Keratinocyte (primary cell): Measurements from ENCODE around the gene DUSP28. TPM values are rescaled to one million over a fixed set of nuclear protein-coding genes. Genes with fewer than 3 reads are reported as not detected.

Experiments used
- DNase-seq: peaks from one replicate; pipeline ENCODE4 v3.0.0-alpha.2; 2011; ENCODE audit warnings: low read depth, missing footprints, low spot score
- FAIRE-seq: peaks from 2 replicates; lab custom pipeline; 2011; peaks lifted over from hg19 to GRCh38; lab: Jason Lieb, UNC
- H2AFZ ChIP-seq: 2 replicates; pipeline ENCODE4 v1.6.0; 2012; ENCODE audit warnings: low read length, control low read depth, inconsistent platforms; ENCODE audit not compliant: control insufficient read depth
- H3K27ac ChIP-seq: 2 replicates; pipeline ENCODE4 v1.5.1; 2011; ENCODE audit warnings: low read length; ENCODE audit not compliant: control insufficient read depth, insufficient read depth
- H3K27me3 ChIP-seq: 3 replicates; pipeline ENCODE4 v1.6.0; 2011; ENCODE audit warnings: low read length; ENCODE audit not compliant: control insufficient read depth, insufficient read depth; ENCODE audit errors: extremely low read depth
- H3K36me3 ChIP-seq, 2 experiments: 2 replicates in 1 of 2; 3 replicates in 1 of 2; pipeline ENCODE4 v1.5.1; 2011; ENCODE audit warnings: low read length in 2 of 2, mild to moderate bottlenecking in 1 of 2; ENCODE audit not compliant: control insufficient read depth in 2 of 2, insufficient read depth in 2 of 2; ENCODE audit errors: extremely low read depth in 1 of 2
- H3K4me1 ChIP-seq: 3 replicates; pipeline ENCODE4 v1.5.1; 2011; ENCODE audit warnings: low read length; ENCODE audit not compliant: control insufficient read depth, insufficient read depth; ENCODE audit errors: extremely low read depth
- H3K4me2 ChIP-seq: 3 replicates; pipeline ENCODE4 v1.6.0; 2011; ENCODE audit warnings: low read depth, low read length; ENCODE audit not compliant: control insufficient read depth, insufficient read depth; ENCODE audit errors: extremely low read depth
- H3K4me3 ChIP-seq, 3 experiments: fragments of 200-600 bp in 1 of 3; sonication (generic) in 1 of 3; 2 replicates in 2 of 3; 3 replicates in 1 of 3; pipeline ENCODE4 v1.5.1; 2011 to 2016; ENCODE audit warnings: low read length in 3 of 3, mild to moderate bottlenecking in 3 of 3, control low read depth in 2 of 3, inconsistent platforms in 1 of 3, low read depth in 1 of 3, mixed read lengths in 1 of 3, mixed run types in 1 of 3, moderate library complexity in 1 of 3; ENCODE audit not compliant: control insufficient read depth in 2 of 3, insufficient read depth in 2 of 3; ENCODE audit errors: extremely low read depth in 1 of 3
- H3K79me2 ChIP-seq: 2 replicates; pipeline ENCODE4 v1.6.0; 2012; ENCODE audit warnings: low read length; ENCODE audit not compliant: control insufficient read depth, insufficient read depth
- H3K9ac ChIP-seq: 3 replicates; pipeline ENCODE4 v1.6.0; 2011; ENCODE audit warnings: low read length; ENCODE audit not compliant: control insufficient read depth, insufficient read depth; ENCODE audit errors: extremely low read depth
- H3K9me1 ChIP-seq: 3 replicates; pipeline ENCODE4 v1.6.0; 2011; ENCODE audit warnings: low read length; ENCODE audit not compliant: control insufficient read depth, insufficient read depth; ENCODE audit errors: extremely low read depth
- H3K9me3 ChIP-seq: 2 replicates; pipeline ENCODE4 v1.5.1; 2012; ENCODE audit warnings: low read depth, low read length; ENCODE audit not compliant: control insufficient read depth
- H4K20me1 ChIP-seq: 3 replicates; pipeline ENCODE4 v1.6.0; 2011; ENCODE audit warnings: low read length; ENCODE audit not compliant: control insufficient read depth, insufficient read depth; ENCODE audit errors: extremely low read depth
- CTCF ChIP-seq, 3 experiments: IDR thresholded peaks in 1 of 3; conservative IDR thresholded peaks in 1 of 3; optimal IDR thresholded peaks in 1 of 3; 2 replicates in 2 of 3; 3 replicates in 1 of 3; pipeline versions ENCODE3 to v1.5.1; 2011; ENCODE audit warnings: low read length in 3 of 3, mild to moderate bottlenecking in 3 of 3, moderate library complexity in 2 of 3, control low read depth in 1 of 3, inconsistent platforms in 1 of 3; ENCODE audit not compliant: insufficient read depth in 2 of 3; ENCODE audit errors: extremely low read depth in 1 of 3
- EZH2 ChIP-seq: IDR thresholded peaks from one replicate; pipeline ENCODE4 v1.6.1; 2012; ENCODE audit warnings: inconsistent platforms, mild to moderate bottlenecking, low read length, moderate library complexity
- dilution Hi-C: fragments of 300-500 bp; cut with MboI; formaldehyde crosslinking; loops from one replicate; pipeline ENCODE4 v1.7.0; 2020; ENCODE audit warnings: low sequenced_read_pairs; ENCODE audit not compliant: extremely low pct_ligation_motif_present
- polyA plus RNA-seq, 5 experiments: library from polyadenylated mRNA; depleted of rRNA in 3 of 5; stranded (reverse) in 3 of 5; stranded (forward) in 1 of 5; unstranded in 1 of 5; fragments of >200 nt; gene quantifications; 1 replicate in 1 of 5; 2 replicates in 3 of 5; 3 replicates in 1 of 5; pipeline versions ENCODE4 v1.2.1 to v1.2.3, GENCODE V29; 2011 to 2012; ENCODE audit warnings: missing spikeins in 2 of 5, low read depth in 1 of 5, low replicate concordance in 1 of 5

Gene DUSP28
- polyA plus RNA-seq, 1 donor (not counting 4 experiments of a cell fraction or from before 2014, with no cell fraction given): 4.4 TPM

- peaks cover 14 to 23% of the 10 kb centered on the region in 2 experiments for H3K36me3 ChIP-seq
- no peak for FAIRE-seq
- TF ChIP-seq CTCF (optimal IDR thresholded peaks at IDR 0.05 in 1 of 3, IDR thresholded peaks at IDR 0.05 in 1 of 3, conservative IDR thresholded peaks at IDR 0.05 in 1 of 3; ENCODE audit: extremely low read depth in 1 of 3, insufficient read depth in 2 of 3, low read length in 3 of 3) (no peak), EZH2 (no peak)
Observed at GRCh38 chr2:240594511-240595380, 34.6 kb downstream of the DUSP28 start.

GRCh38 chr2:240595381-240596079 is 35.4 kb downstream of the DUSP28 start:
- H3K36me3 ChIP-seq: peaks cover 14 to 19% of the 10 kb centered on the region in 2 experiments
- no peak for TF ChIP-seq EZH2
- TF ChIP-seq CTCF (optimal IDR thresholded peaks at IDR 0.05 in 1 of 3, IDR thresholded peaks at IDR 0.05 in 1 of 3, conservative IDR thresholded peaks at IDR 0.05 in 1 of 3; ENCODE audit: extremely low read depth in 1 of 3, insufficient read depth in 2 of 3, low read length in 3 of 3): peak; percentile 10 to 30 (median 18)

More at GRCh38 chr2:240594511-240595380, 34.6 kb downstream of the DUSP28 start:
- Histone ChIP-seq H3K4me2 (no peak overlapping the region), H2AFZ (no peak overlapping the region), H3K27ac (no peak overlapping the region), H3K4me1 (no peaks in the 10 kb centered on the region), H3K4me3 (no peak overlapping the region), H3K9me1 (no peaks in the 10 kb centered on the region), H3K9ac (no peak overlapping the region), H4K20me1 (peaks cover 14% of the 10 kb centered on the region), H3K9me3 (no peaks in the 10 kb centered on the region), H3K27me3 (no peaks in the 10 kb centered on the region), H3K79me2 (peaks cover 22% of the 10 kb centered on the region)
- DNase-seq: no peak
- dilution Hi-C loops: no loop called here

More at GRCh38 chr2:240595381-240596079, 35.4 kb downstream of the DUSP28 start:
- Histone ChIP-seq H3K9me3 (no peaks in the 10 kb centered on the region), H3K27me3 (no peaks in the 10 kb centered on the region), H3K4me3 (no peak overlapping the region), H3K9ac (no peak overlapping the region), H3K79me2 (peaks cover 14% of the 10 kb centered on the region), H3K4me1 (no peaks in the 10 kb centered on the region), H2AFZ (no peak overlapping the region), H3K4me2 (no peak overlapping the region), H3K9me1 (no peaks in the 10 kb centered on the region), H3K27ac (no peak overlapping the region), H4K20me1 (peaks cover 14% of the 10 kb centered on the region)
- FAIRE-seq (no peak), DNase-seq (no peak)
- dilution Hi-C loops: no loop called here
